Ascending aorta (tissue), 2 donors: ENCODE data around the gene SLC44A2. TPM values are rescaled to one million over a fixed set of nuclear protein-coding genes. Genes with fewer than 3 reads are reported as not detected.

Experiments
- DNase-seq, 2 donors: peaks; one replicate each; pipeline ENCODE4 v3.0.0-alpha.2; 2019; ENCODE audit warnings: low spot score in 2 of 2
- H3K27ac ChIP-seq, 2 donors: fragments of 200-600 bp; sonication (generic); one replicate each; pipeline ENCODE4 v1.5.1; 2016 to 2017; ENCODE audit warnings: mild to moderate bottlenecking in 1 of 2
- H3K27me3 ChIP-seq: fragments of 200-600 bp; sonication (generic); one replicate; pipeline ENCODE4 v1.5.1; 2017
- H3K36me3 ChIP-seq, 2 donors: fragments of 200-600 bp; sonication (generic); one replicate each; pipeline ENCODE4 v1.5.1; 2016
- H3K4me1 ChIP-seq, 2 donors: fragments of 200-600 bp; sonication (generic); one replicate each; pipeline ENCODE4 v1.5.1; 2016 to 2017; ENCODE audit warnings: mild to moderate bottlenecking in 1 of 2
- H3K4me3 ChIP-seq, 2 donors: fragments of 200-600 bp; sonication (generic); one replicate each; pipeline ENCODE4 v1.5.1; 2016 to 2017; ENCODE audit warnings: mild to moderate bottlenecking in 1 of 2
- H3K9me3 ChIP-seq, 2 donors: fragments of 200-600 bp; sonication (generic); one replicate each; pipeline ENCODE4 v1.5.1; 2016
- CTCF ChIP-seq, 3 experiments: fragments of 200-600 bp in 2 of 3; fragments of 450-650 bp in 1 of 3; sonication (generic) in 2 of 3; IDR thresholded peaks; one replicate each; pipeline ENCODE4 v1.5.1; 2016 to 2019; ENCODE audit warnings: antibody characterized with exemption in 3 of 3, mild to moderate bottlenecking in 1 of 3, moderate library complexity in 1 of 3
- intact Hi-C: fragments of 100-400 bp; cut with DNase I; formaldehyde crosslinking; loops from one replicate; pipeline ENCODE4 v1.15.1; 2023
- total RNA-seq: library from RNA; depleted of rRNA; stranded (reverse); fragments of >200 nt; gene quantifications from one replicate; pipeline ENCODE4 v1.1.0, GENCODE V29; 2016

SLC44A2 gene
- total RNA-seq, 1 donor from 2014 or later = 354 TPM

- peak overlapping the region; percentile 79 to 94 for H3K4me3 ChIP-seq
- peak overlapping the region; percentile 97 to 100 for H3K27ac ChIP-seq
- intact Hi-C loops = loop anchor here (5.0 kb wide), 2 partner anchors 64 to 151 kb away; partner anchors contain the start of genes DNM2 and KEAP1
- H3K27me3 ChIP-seq = no peaks in the 10 kb centered on the region
- no peaks in the 10 kb centered on the region for H3K9me3 ChIP-seq
- TF ChIP-seq CTCF (IDR thresholded peaks at IDR 0.05) = peak in 1 of 3 experiments; percentile 6
- no peaks in the 10 kb centered on the region for H3K36me3 ChIP-seq
- no peak for DNase-seq
- peaks cover 0 to 23% of the 10 kb centered on the region in 2 donors for H3K4me1 ChIP-seq
Measured at GRCh38 chr19:10653482-10653731, 28.1 kb downstream of the SLC44A2 start.

- H3K36me3 ChIP-seq = no peaks in the 10 kb centered on the region
- H3K4me1 ChIP-seq = peaks cover 0 to 23% of the 10 kb centered on the region in 2 donors
- peak within 1 kb of the TSS; percentile 94 to 97 for H3K4me3 ChIP-seq
- no peaks in the 10 kb centered on the region for H3K9me3 ChIP-seq
- peak; percentile 99 to 100 for DNase-seq
- TF ChIP-seq CTCF (IDR thresholded peaks at IDR 0.05) = no peak
- peak within 1 kb of the TSS; percentile 97 to 100 for H3K27ac ChIP-seq
- H3K27me3 ChIP-seq = no peaks in the 10 kb centered on the region
- intact Hi-C loops = loop anchor here (1.0 to 5.0 kb wide), 5 partner anchors 47 to 217 kb away; partner anchors contain the start of genes CARM1, DNM2, KEAP1 and QTRT1
Measured at GRCh38 chr19:10653732-10654609, 28.6 kb downstream of the SLC44A2 start, which contains the start of gene ILF3. TSS of gene ILF3 (plus strand) at chr19:10654346. CDS start at chr19:10670606, 16,260 bp downstream.

GRCh38 chr19:10654610-10655456 is 29.5 kb downstream of the SLC44A2 start:
- no peak for TF ChIP-seq CTCF (IDR thresholded peaks at IDR 0.05)
- H3K27me3 ChIP-seq = no peaks in the 10 kb centered on the region
- intact Hi-C loops = loop anchor here (1.0 to 5.0 kb wide), 5 partner anchors 46 to 216 kb away; partner anchors contain the start of genes CARM1, DNM2, KEAP1 and QTRT1
- H3K4me3 ChIP-seq = peak overlapping the region; percentile 94 to 97
- H3K27ac ChIP-seq = peak overlapping the region; percentile 95 to 100
- H3K9me3 ChIP-seq = no peaks in the 10 kb centered on the region
- no peaks in the 10 kb centered on the region for H3K36me3 ChIP-seq
- peaks cover 0 to 23% of the 10 kb centered on the region in 2 donors for H3K4me1 ChIP-seq
- DNase-seq = peak in 1 of 2 donors; percentile 74

GRCh38 chr19:10655457-10656312 is 30.3 kb downstream of the SLC44A2 start:
- Histone ChIP-seq H3K4me3 (peak overlapping the region; percentile 94 to 97), H3K36me3 (peaks cover 0 to 4% of the 10 kb centered on the region in 2 donors), H3K4me1 (peaks cover 0 to 27% of the 10 kb centered on the region in 2 donors), H3K9me3 (no peaks in the 10 kb centered on the region), H3K27ac (peak overlapping the region; percentile 95 to 100), H3K27me3 (no peaks in the 10 kb centered on the region)
- DNase-seq = no peak
- intact Hi-C loops = loop anchor here (2.0 kb wide), 1 partner anchor 215 kb away; the partner anchor contains the start of gene CARM1
- no peak for TF ChIP-seq CTCF (IDR thresholded peaks at IDR 0.05)

- Histone ChIP-seq H3K27me3 (no peaks in the 10 kb centered on the region), H3K9me3 (no peaks in the 10 kb centered on the region), H3K36me3 (peaks cover 0 to 4% of the 10 kb centered on the region in 2 donors), H3K27ac (no peak overlapping the region), H3K4me3 (no peak overlapping the region), H3K4me1 (peaks cover 3 to 20% of the 10 kb centered on the region in 2 donors)
- DNase-seq = no peak
- TF ChIP-seq CTCF (IDR thresholded peaks at IDR 0.05) = no peak
- intact Hi-C loops = no loop called here
Measured at GRCh38 chr19:10660346-10660745, 35.0 kb downstream of the SLC44A2 start.
